Stimulated activated effector memory CD8-positive, alpha-beta T cell treated with anti-CD3 and anti-CD28 coated beads, Interleukin-12 subunit alpha, Interleukin-12 subunit beta, amount 100 ng/mL, for 72 hours (primary cell): ENCODE data around the gene LAPTM4A.
A peak's percentile ranks its signal among the peaks of the same experiment; 100 is the strongest.

Experiments
- ATAC-seq: fragments of 150-1000 bp; cut with Tn5 transposase; 2 replicates; pipeline ENCODE4 v1.10.0; 2021
- DNase-seq, 2 donors: peaks; one replicate each; pipeline ENCODE4 v3.0.0; 2021 to 2022; ENCODE audit warnings: low spot score in 2 of 2
- H3K27ac Mint-ChIP-seq: one replicate; pipeline ENCODE4 v1.8.0; 2022; ENCODE audit warnings: mild to moderate bottlenecking, mixed read lengths
- H3K36me3 Mint-ChIP-seq: one replicate; pipeline ENCODE4 v1.8.0; 2022; ENCODE audit warnings: mild to moderate bottlenecking, mixed read lengths
- H3K4me1 Mint-ChIP-seq: one replicate; pipeline ENCODE4 v1.8.0; 2022; ENCODE audit warnings: mixed read lengths
- H3K4me3 Mint-ChIP-seq: one replicate; pipeline ENCODE4 v1.8.0; 2022; ENCODE audit warnings: mild to moderate bottlenecking, mixed read lengths
- H3K9me3 Mint-ChIP-seq: one replicate; pipeline ENCODE4 v1.8.0; 2022; ENCODE audit warnings: mixed read lengths

The LAPTM4A gene

DNA sequence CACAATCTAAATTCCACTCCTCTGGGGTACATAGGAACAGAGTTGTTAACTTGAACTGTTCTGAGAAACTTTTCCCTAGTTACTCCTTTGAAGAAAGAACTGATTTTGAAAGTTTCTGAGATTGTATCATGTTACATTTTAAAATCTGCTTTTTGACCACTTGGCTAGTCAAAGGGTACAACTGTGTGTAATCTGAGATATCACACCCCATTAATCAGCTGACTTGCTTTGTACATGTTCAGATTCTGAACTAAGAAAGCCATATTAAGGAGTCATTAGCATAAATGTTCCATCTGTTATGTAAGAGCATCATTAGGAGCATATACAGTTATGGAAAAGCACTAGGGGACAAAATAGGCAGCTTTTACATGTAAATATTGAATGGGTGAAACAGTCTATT is 57.7 kb downstream of the LAPTM4A start:
- DNase-seq = no peak
- ATAC-seq = no peak
- no peak overlapping the region for H3K4me3 Mint-ChIP-seq
- H3K36me3 Mint-ChIP-seq = peaks cover 14% of the 10 kb centered on the region
- peaks cover 16% of the 10 kb centered on the region for H3K4me1 Mint-ChIP-seq
- no peaks in the 10 kb centered on the region for H3K9me3 Mint-ChIP-seq
- H3K27ac Mint-ChIP-seq = no peak overlapping the region

GRCh38 chr2:19991895-19992294 is 59.5 kb downstream of the LAPTM4A start:
- Mint-ChIP-seq H3K4me1 (peaks cover 24% of the 10 kb centered on the region), H3K36me3 (peaks cover 14% of the 10 kb centered on the region), H3K9me3 (no peaks in the 10 kb centered on the region), H3K27ac (no peak overlapping the region), H3K4me3 (no peak overlapping the region)
- DNase-seq = no peak
- no peak for ATAC-seq

GRCh38 chr2:19990416-19990728 is 61.1 kb downstream of the LAPTM4A start:
- no peak for DNase-seq
- Mint-ChIP-seq H3K36me3 (peaks cover 20% of the 10 kb centered on the region), H3K4me1 (peaks cover 34% of the 10 kb centered on the region), H3K4me3 (peak overlapping the region; percentile 86), H3K9me3 (no peaks in the 10 kb centered on the region), H3K27ac (peak overlapping the region; percentile 92)
- ATAC-seq = no peak

- DNase-seq = peak; percentile 97
- ATAC-seq = peak; percentile 98
- Mint-ChIP-seq H3K27ac (peak within 1 kb of the TSS; percentile 92), H3K4me3 (peak within 1 kb of the TSS; percentile 86), H3K9me3 (no peaks in the 10 kb centered on the region), H3K4me1 (peaks cover 34% of the 10 kb centered on the region), H3K36me3 (peaks cover 20% of the 10 kb centered on the region)
Measured at GRCh38 chr2:19989667-19990415, 61.6 kb downstream of the LAPTM4A start, which contains the start of gene WDR35. Gene WDR35 (minus strand): TSS chr2:19990105. CDS start chr2:19990015, 90 bp downstream.

GRCh38 chr2:19989342-19989666 is 62.1 kb downstream of the LAPTM4A start:
- peaks cover 20% of the 10 kb centered on the region for H3K36me3 Mint-ChIP-seq
- peak overlapping the region; percentile 92 for H3K27ac Mint-ChIP-seq
- peak overlapping the region; percentile 86 for H3K4me3 Mint-ChIP-seq
- H3K9me3 Mint-ChIP-seq = no peaks in the 10 kb centered on the region
- DNase-seq (no peak), ATAC-seq (no peak)
- peaks cover 34% of the 10 kb centered on the region for H3K4me1 Mint-ChIP-seq

GRCh38 chr2:19988600-19988999 is 62.8 kb downstream of the LAPTM4A start:
- H3K36me3 Mint-ChIP-seq = peaks cover 20% of the 10 kb centered on the region
- H3K9me3 Mint-ChIP-seq = no peaks in the 10 kb centered on the region
- DNase-seq (no peak), ATAC-seq (no peak)
- H3K4me3 Mint-ChIP-seq = peak overlapping the region; percentile 86
- H3K4me1 Mint-ChIP-seq = peaks cover 34% of the 10 kb centered on the region
- H3K27ac Mint-ChIP-seq = peak overlapping the region; percentile 92

GRCh38 chr2:19987936-19988335 is 63.5 kb downstream of the LAPTM4A start:
- H3K36me3 Mint-ChIP-seq = peaks cover 20% of the 10 kb centered on the region
- no peak for DNase-seq
- no peaks in the 10 kb centered on the region for H3K9me3 Mint-ChIP-seq
- no peak for ATAC-seq
- H3K27ac Mint-ChIP-seq = no peak overlapping the region
- H3K4me3 Mint-ChIP-seq = peak overlapping the region; percentile 86
- H3K4me1 Mint-ChIP-seq = peaks cover 34% of the 10 kb centered on the region
